ENCODE results near the gene CT47C1.

Gene CT47C1

DNA sequence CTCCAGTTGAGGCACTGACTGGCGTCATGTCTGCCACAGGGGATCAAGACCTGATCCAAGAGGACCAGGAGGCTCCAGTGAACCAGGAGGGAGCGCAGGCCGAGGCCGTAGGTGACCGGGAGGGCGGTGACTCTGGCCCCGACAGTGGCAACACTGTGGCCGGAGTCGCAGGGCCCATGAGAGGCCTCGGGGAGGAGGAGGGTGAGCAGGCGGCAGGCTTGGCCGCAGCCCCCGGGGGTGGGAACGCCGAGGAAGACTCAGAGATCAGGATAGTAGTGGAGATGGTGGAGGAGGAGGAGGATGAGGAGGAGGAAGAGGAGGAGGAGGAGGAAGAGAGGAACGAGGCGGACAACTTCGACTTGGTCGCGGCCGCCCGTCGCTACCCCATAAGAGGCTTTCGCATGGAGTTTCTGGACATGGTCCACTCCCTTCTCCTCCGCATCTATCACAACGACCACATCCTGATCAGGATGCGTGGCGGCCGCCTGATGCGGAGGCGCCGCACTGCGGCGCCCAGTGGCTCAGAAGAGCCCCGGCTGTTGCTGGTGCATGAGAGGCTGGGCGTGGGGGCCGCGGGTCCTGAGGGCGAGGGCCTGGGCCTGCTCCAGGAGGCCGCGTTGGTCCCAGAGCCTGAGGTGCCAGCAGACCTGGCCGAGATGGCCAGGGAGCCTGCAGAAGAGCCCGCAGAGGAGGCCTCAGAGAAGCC is 560 bp downstream of the CT47C1 start:
- Histone ChIP-seq H3K36me3 (ENCODE audit: control insufficient read depth, insufficient read depth, low read length) (no peaks in the 10 kb centered on the region), H3K4me3 (ENCODE audit: low read depth, low read length) (no peak overlapping the region), H3K27me3 (ENCODE audit: control insufficient read depth, insufficient read depth, low read length) (peaks cover 13% of the 10 kb centered on the region; the same call in 1 of the 2 replicates), H3K27ac (ENCODE audit: low read depth, low read length) (no peak overlapping the region), H3K9ac (ENCODE audit: low read length) (no peak overlapping the region), H3K4me1 (ENCODE audit: control insufficient read depth, insufficient read depth, low read length) (no peaks in the 10 kb centered on the region), H3K9me3 (ENCODE audit: control insufficient read depth, insufficient read depth, low read depth, low read length) (0 out of 2 replicates have a peak, but pooled peaks cover 2% of the 10 kb centered on the region)

- Histone ChIP-seq H3K36me3 (ENCODE audit: control insufficient read depth, insufficient read depth, low read length) (no peaks in the 10 kb centered on the region), H3K9me3 (ENCODE audit: control insufficient read depth, insufficient read depth, low read depth, low read length) (0 out of 2 replicates have a peak, but pooled peaks cover 5% of the 10 kb centered on the region), H3K4me1 (ENCODE audit: control insufficient read depth, insufficient read depth, low read length) (no peaks in the 10 kb centered on the region), H3K27ac (ENCODE audit: low read depth, low read length) (no peak overlapping the region), H3K4me3 (ENCODE audit: low read depth, low read length) (no peak overlapping the region), H3K9ac (ENCODE audit: low read length) (no peak overlapping the region), H3K27me3 (ENCODE audit: control insufficient read depth, insufficient read depth, low read length) (peaks cover 8% of the 10 kb centered on the region; the same call in 1 of the 2 replicates)
Observed at GRCh38 chrX:119073911-119074310, 1.1 kb downstream of the CT47C1 start.

- H3K36me3 ChIP-seq (ENCODE audit: control insufficient read depth, insufficient read depth, low read length): no peaks in the 10 kb centered on the region
- H3K27me3 ChIP-seq (ENCODE audit: control insufficient read depth, insufficient read depth, low read length): peaks cover 11% of the 10 kb centered on the region
- H3K9me3 ChIP-seq (ENCODE audit: control insufficient read depth, insufficient read depth, low read depth, low read length): 0 out of 2 replicates have a peak, but pooled peaks cover 3% of the 10 kb centered on the region
- no peak overlapping the region for H3K4me3 ChIP-seq (ENCODE audit: low read depth, low read length)
- no peak overlapping the region for H3K9ac ChIP-seq (ENCODE audit: low read length)
- H3K27ac ChIP-seq (ENCODE audit: low read depth, low read length): no peak overlapping the region
- H3K4me1 ChIP-seq (ENCODE audit: control insufficient read depth, insufficient read depth, low read length): no peaks in the 10 kb centered on the region
Observed at GRCh38 chrX:119075270-119076025, 2.7 kb downstream of the CT47C1 start.

DNA sequence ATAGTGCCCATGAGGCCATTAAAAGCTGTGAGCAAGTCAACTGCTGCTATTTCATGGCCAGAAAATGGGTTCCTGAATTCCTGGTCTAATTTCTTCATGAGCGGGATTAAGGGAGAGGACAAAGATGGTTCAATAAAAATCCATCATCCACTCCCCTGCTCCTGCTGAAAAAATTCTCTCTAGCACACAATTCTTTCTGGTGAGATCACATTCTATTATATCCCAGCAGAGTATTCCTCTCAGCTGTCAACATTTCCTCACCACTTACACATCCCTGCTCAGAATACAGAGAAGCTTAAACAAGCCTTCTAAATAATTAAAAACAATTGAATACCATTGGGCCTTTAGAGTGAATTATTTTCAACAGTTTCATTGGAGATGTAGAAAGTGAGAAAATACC is 9.5 kb downstream of the CT47C1 start:
- Histone ChIP-seq H3K27me3 (ENCODE audit: control insufficient read depth, insufficient read depth, low read length) (peaks cover 26% of the 10 kb centered on the region), H3K36me3 (ENCODE audit: control insufficient read depth, insufficient read depth, low read length) (no peaks in the 10 kb centered on the region), H3K4me1 (ENCODE audit: control insufficient read depth, insufficient read depth, low read length) (no peaks in the 10 kb centered on the region), H3K9me3 (ENCODE audit: control insufficient read depth, insufficient read depth, low read depth, low read length) (0 out of 2 replicates have a peak, but pooled peaks cover 3% of the 10 kb centered on the region), H3K4me3 (ENCODE audit: low read depth, low read length) (no peak overlapping the region), H3K9ac (ENCODE audit: low read length) (no peak overlapping the region), H3K27ac (ENCODE audit: low read depth, low read length) (no peak overlapping the region)

DNA sequence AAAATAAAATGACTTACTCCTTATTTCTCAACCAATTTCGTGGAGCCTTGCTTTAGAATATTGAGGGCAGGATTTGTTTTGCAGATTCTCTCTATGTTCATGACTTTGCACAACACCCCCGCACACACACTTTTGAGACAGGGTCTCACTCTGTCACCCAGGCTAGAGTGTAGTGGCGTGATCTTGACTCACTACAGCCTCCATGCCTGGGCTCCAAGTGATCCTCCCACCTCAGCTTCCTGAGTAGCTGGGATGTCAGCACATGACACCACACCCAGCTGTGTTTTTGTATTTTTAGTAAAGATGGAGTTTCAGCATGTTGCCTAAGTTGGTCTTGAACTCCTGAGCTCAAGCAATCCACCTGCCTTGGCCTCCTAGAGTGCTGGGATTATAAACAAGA is 12.0 kb downstream of the CT47C1 start:
- H3K27ac ChIP-seq (ENCODE audit: low read depth, low read length): no peak overlapping the region
- H3K27me3 ChIP-seq (ENCODE audit: control insufficient read depth, insufficient read depth, low read length): peaks cover 39% of the 10 kb centered on the region
- H3K9ac ChIP-seq (ENCODE audit: low read length): no peak overlapping the region
- H3K36me3 ChIP-seq (ENCODE audit: control insufficient read depth, insufficient read depth, low read length): no peaks in the 10 kb centered on the region
- no peaks in the 10 kb centered on the region for H3K4me1 ChIP-seq (ENCODE audit: control insufficient read depth, insufficient read depth, low read length)
- H3K4me3 ChIP-seq (ENCODE audit: low read depth, low read length): no peak overlapping the region
- no peaks in the 10 kb centered on the region for H3K9me3 ChIP-seq (ENCODE audit: control insufficient read depth, insufficient read depth, low read depth, low read length)

DNA sequence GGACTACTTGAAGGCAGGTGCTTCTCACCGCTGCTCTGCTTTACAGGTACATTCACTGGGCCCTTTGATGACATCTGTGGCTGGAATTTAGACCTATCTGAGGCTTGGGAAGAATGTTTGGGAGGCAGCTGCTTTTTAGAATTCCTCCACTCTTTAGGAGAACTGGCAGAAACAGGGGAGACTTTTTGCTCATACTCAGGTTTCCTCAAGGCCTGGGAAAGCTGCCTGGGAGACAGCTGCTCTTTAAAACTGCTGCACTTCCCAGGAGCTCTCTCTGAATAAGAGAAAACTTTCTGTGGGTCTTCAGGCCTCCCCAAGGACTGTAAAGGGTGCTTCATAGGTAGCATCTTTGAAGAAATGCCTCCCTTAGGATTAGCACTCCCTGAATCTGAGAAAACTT is 14.3 kb downstream of the CT47C1 start:
- H3K9me3 ChIP-seq (ENCODE audit: control insufficient read depth, insufficient read depth, low read depth, low read length): no peaks in the 10 kb centered on the region
- H3K4me3 ChIP-seq (ENCODE audit: low read depth, low read length): no peak overlapping the region
- H3K27ac ChIP-seq (ENCODE audit: low read depth, low read length): no peak overlapping the region
- no peak overlapping the region for H3K9ac ChIP-seq (ENCODE audit: low read length)
- peaks cover 35% of the 10 kb centered on the region for H3K27me3 ChIP-seq (ENCODE audit: control insufficient read depth, insufficient read depth, low read length)
- no peaks in the 10 kb centered on the region for H3K36me3 ChIP-seq (ENCODE audit: control insufficient read depth, insufficient read depth, low read length)
- H3K4me1 ChIP-seq (ENCODE audit: control insufficient read depth, insufficient read depth, low read length): no peaks in the 10 kb centered on the region

- Histone ChIP-seq H3K9ac (ENCODE audit: low read length) (no peak overlapping the region), H3K27ac (ENCODE audit: low read depth, low read length) (no peak overlapping the region), H3K4me1 (ENCODE audit: control insufficient read depth, insufficient read depth, low read length) (no peaks in the 10 kb centered on the region), H3K36me3 (ENCODE audit: control insufficient read depth, insufficient read depth, low read length) (no peaks in the 10 kb centered on the region), H3K4me3 (ENCODE audit: low read depth, low read length) (no peak overlapping the region), H3K9me3 (ENCODE audit: control insufficient read depth, insufficient read depth, low read depth, low read length) (no peaks in the 10 kb centered on the region), H3K27me3 (ENCODE audit: control insufficient read depth, insufficient read depth, low read length) (peaks cover 33% of the 10 kb centered on the region)
Observed at GRCh38 chrX:119089619-119090018, 16.8 kb downstream of the CT47C1 start.

GRCh38 chrX:119090627-119091026 is 17.8 kb downstream of the CT47C1 start:
- no peak overlapping the region for H3K27ac ChIP-seq (ENCODE audit: low read depth, low read length)
- no peaks in the 10 kb centered on the region for H3K9me3 ChIP-seq (ENCODE audit: control insufficient read depth, insufficient read depth, low read depth, low read length)
- no peaks in the 10 kb centered on the region for H3K4me1 ChIP-seq (ENCODE audit: control insufficient read depth, insufficient read depth, low read length)
- H3K27me3 ChIP-seq (ENCODE audit: control insufficient read depth, insufficient read depth, low read length): peaks cover 31% of the 10 kb centered on the region
- no peak overlapping the region for H3K4me3 ChIP-seq (ENCODE audit: low read depth, low read length)
- H3K9ac ChIP-seq (ENCODE audit: low read length): no peak overlapping the region
- H3K36me3 ChIP-seq (ENCODE audit: control insufficient read depth, insufficient read depth, low read length): no peaks in the 10 kb centered on the region

DNA sequence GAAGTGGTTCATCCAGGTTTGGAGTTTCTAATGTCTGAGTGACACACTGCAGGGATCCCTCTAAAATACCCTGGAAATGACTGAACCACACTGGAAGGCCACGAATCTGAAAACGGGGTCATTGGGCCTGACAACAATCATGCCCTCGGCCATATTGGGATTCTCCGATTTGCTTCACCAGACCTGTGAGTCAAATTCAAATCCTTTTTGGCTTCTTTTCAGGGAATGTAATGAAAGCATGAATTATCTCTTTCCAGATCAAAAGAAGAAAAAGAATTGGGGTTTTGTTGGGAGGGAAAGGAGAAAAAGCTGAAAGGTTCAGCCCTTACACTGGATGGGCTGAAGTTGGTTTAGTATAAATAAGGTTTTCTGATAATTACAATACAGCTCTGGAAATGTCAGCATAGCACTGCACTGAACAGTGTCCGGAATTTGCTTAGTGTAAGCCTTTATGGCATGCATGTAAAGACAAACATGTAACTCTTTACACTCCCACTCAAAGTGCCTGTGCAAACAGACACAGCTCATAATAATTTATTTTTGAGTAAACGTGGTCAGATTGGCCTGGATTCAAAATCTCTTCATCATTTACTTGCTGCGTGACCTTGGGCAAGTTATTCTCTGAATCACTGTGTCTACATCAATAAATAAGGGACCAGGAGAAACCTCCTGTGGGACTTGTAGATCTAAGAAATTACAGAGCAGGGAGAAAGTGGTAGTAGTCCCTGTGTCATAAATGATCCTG is 21.4 kb downstream of the CT47C1 start:
- Histone ChIP-seq H3K4me3 (ENCODE audit: low read depth, low read length) (no peak overlapping the region), H3K27ac (ENCODE audit: low read depth, low read length) (no peak overlapping the region), H3K36me3 (ENCODE audit: control insufficient read depth, insufficient read depth, low read length) (no peaks in the 10 kb centered on the region), H3K27me3 (ENCODE audit: control insufficient read depth, insufficient read depth, low read length) (peaks cover 13% of the 10 kb centered on the region), H3K4me1 (ENCODE audit: control insufficient read depth, insufficient read depth, low read length) (no peaks in the 10 kb centered on the region), H3K9ac (ENCODE audit: low read length) (no peak overlapping the region), H3K9me3 (ENCODE audit: control insufficient read depth, insufficient read depth, low read depth, low read length) (no peaks in the 10 kb centered on the region)

DNA sequence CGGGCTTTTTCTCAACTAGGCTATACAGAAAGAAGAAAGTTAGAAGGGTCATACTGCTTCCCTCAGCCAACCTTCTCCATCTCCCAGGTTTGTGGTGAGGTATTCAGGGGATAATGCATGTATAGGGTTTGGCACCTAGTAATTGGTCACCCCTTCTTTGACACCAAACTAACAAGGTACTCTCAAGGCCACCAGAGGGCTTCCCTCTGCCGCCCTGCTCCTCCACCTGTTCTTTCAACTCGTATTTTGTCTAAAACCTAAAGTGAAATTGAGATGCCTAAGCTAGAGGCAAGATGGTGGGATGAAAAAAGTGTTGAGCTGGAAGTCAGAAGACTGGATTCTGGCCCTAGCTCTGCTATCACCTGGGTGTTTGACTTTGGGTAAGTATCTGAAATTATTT is 22.0 kb downstream of the CT47C1 start:
- Histone ChIP-seq H3K36me3 (ENCODE audit: control insufficient read depth, insufficient read depth, low read length) (no peaks in the 10 kb centered on the region), H3K4me1 (ENCODE audit: control insufficient read depth, insufficient read depth, low read length) (no peaks in the 10 kb centered on the region), H3K27me3 (ENCODE audit: control insufficient read depth, insufficient read depth, low read length) (peaks cover 11% of the 10 kb centered on the region), H3K4me3 (ENCODE audit: low read depth, low read length) (no peak overlapping the region), H3K9me3 (ENCODE audit: control insufficient read depth, insufficient read depth, low read depth, low read length) (no peaks in the 10 kb centered on the region), H3K9ac (ENCODE audit: low read length) (no peak overlapping the region), H3K27ac (ENCODE audit: low read depth, low read length) (no peak overlapping the region)

DNA sequence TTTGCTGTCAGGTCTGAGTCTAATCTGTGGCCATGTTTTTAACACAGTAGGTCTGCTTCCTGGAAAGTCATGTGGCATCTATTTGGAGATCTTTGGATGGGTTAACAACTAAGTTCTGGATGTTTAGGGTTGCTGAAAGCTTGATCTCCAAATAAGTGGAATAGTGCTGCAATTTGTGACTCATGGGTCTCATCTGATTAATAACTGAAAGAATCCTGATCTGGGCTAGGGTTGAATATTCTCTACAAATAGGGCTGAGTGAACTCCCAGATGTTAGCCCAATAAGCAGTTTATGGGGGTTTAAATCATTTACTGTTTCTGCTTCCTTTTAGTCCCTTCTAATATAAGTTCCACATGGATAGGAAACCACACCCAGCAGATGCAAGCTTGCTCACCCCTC is 23.1 kb downstream of the CT47C1 start:
- Histone ChIP-seq H3K36me3 (ENCODE audit: control insufficient read depth, insufficient read depth, low read length) (no peaks in the 10 kb centered on the region), H3K9me3 (ENCODE audit: control insufficient read depth, insufficient read depth, low read depth, low read length) (no peaks in the 10 kb centered on the region), H3K4me1 (ENCODE audit: control insufficient read depth, insufficient read depth, low read length) (no peaks in the 10 kb centered on the region), H3K4me3 (ENCODE audit: low read depth, low read length) (no peak overlapping the region), H3K27ac (ENCODE audit: low read depth, low read length) (no peak overlapping the region), H3K9ac (ENCODE audit: low read length) (no peak overlapping the region), H3K27me3 (ENCODE audit: control insufficient read depth, insufficient read depth, low read length) (peaks cover 11% of the 10 kb centered on the region)

Measured in HUES6 (cell line).